Subcutaneous adipose tissue (tissue), 4 donors: ENCODE measurements around the gene PRAC2. TPM values are rescaled to one million over a fixed set of nuclear protein-coding genes. Genes with fewer than 3 reads are reported as not detected.

Experiments used
- CTCF ChIP-seq: fragments of 450-650 bp; IDR thresholded peaks from one replicate; pipeline ENCODE4 v1.5.1; 2016; ENCODE audit warnings: low read depth, mild to moderate bottlenecking, control low read depth, antibody characterized with exemption, moderate library complexity
- total RNA-seq, 4 donors: library from RNA; depleted of rRNA; stranded (reverse); fragments of >200 nt; gene quantifications; one replicate each; pipeline ENCODE4 v1.1.0, GENCODE V29; 2016

The PRAC2 gene
- total RNA-seq, 4 donors from 2014 or later: 2.9 to 7.9 TPM; not detected in 2

GRCh38 chr17:48727415-48728175 is 4.6 kb downstream of the PRAC2 start:
- no peak for TF ChIP-seq CTCF

- no peak for TF ChIP-seq CTCF
Measured at GRCh38 chr17:48728232-48729231, 5.5 kb downstream of the PRAC2 start, which contains the start of gene HOXB13. Gene HOXB13 (minus strand): TSS chr17:48728750. CDS start chr17:48728593, 157 bp downstream.

- TF ChIP-seq CTCF: no peak
Measured at GRCh38 chr17:48729335-48730239, 6.6 kb downstream of the PRAC2 start.

GRCh38 chr17:48730240-48730550 is 7.2 kb downstream of the PRAC2 start:
- no peak for TF ChIP-seq CTCF

- no peak for TF ChIP-seq CTCF
Measured at GRCh38 chr17:48731355-48731754, 8.4 kb downstream of the PRAC2 start.

GRCh38 chr17:48732688-48733629 is 10.0 kb downstream of the PRAC2 start:
- TF ChIP-seq CTCF: no peak
